ENCODE measurements around the gene ZBTB40. TPM values are rescaled to one million over a fixed set of nuclear protein-coding genes. Genes with fewer than 3 reads are reported as not detected.

The ZBTB40 gene
- polyA plus RNA-seq, 1 of the 3 experiments (the other 2 are of a cell fraction), result 5.0 TPM

DNA sequence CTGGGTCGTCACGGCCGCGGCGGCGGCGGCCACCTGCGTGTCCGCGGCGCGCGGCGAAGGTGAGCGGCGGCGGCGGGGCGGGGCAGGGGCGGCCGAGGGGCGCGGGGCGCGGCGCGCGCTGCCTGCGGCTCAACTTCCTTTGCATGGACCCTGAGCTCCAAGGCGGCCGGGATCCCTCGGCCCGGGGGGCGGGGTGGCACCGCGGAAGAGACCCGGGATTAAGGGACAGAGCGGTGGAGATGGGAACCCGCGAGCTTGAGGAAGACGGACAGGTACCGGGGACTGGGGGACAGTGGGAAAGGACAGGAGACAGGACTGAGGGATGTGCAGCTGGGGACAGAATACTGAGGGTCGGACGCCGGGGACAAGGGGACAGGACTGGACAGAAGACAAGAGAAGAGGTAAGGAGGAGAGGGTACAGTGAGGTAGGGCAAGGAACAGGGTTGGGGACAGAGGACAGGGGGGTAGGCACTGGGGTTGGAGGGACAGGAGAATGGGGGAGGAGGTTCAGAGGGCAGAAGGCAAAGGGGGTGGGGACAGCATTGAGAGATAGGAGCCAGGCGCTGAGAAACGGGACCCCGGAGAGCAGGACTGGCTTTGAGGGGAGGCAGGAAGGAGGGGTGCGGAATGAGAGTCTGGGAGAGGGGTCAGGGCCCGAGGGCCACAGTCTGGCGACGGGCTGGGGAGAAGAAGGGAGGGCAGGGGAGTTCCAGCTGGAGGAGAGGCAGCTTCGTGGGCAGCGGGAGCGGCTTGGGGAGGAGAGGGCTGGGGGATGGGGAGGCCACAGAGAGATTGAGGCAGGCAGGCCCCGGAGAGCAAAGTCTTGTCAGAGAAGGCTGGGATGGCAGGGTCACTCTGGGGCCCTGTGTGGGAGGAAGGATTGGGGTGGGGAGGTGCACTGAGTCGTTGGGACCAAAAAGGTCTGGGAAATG lies 112.3 kb downstream of the ZBTB40 start:
- H3K36me3 ChIP-seq (replicated peaks in 1 of 2; ENCODE audit: control insufficient read depth in 1 of 2, insufficient read depth in 2 of 2, low read length in 1 of 2), result no peaks in the 10 kb centered on the region
- no peaks in the 10 kb centered on the region for H3K9me2 ChIP-seq
- peaks cover 60% of the 10 kb centered on the region for H3K27me3 ChIP-seq (ENCODE audit: insufficient read depth)
- H3K9me3 ChIP-seq, result no peaks in the 10 kb centered on the region
- H3K4me2 ChIP-seq, result no peak overlapping the region
- 35% methylated on average over 28 of the region's 57 CpGs for WGBS (ENCODE audit: low lambda C conversion rate)
- no peak overlapping the region for H3K9ac ChIP-seq
- no peak for TF ChIP-seq RCOR1 (IDR thresholded peaks at IDR 0.05; ENCODE audit: low read length)
- TF ChIP-seq SIN3A (IDR thresholded peaks at IDR 0.05; ENCODE audit: borderline replicate concordance, low read depth, low read length), result no peak
- TF ChIP-seq, protein P1, sequence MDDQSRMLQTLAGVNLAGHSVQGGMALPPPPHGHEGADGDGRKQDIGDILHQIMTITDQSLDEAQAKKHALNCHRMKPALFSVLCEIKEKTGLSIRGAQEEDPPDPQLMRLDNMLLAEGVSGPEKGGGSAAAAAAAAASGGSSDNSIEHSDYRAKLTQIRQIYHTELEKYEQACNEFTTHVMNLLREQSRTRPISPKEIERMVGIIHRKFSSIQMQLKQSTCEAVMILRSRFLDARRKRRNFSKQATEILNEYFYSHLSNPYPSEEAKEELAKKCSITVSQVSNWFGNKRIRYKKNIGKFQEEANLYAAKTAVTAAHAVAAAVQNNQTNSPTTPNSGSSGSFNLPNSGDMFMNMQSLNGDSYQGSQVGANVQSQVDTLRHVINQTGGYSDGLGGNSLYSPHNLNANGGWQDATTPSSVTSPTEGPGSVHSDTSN (IDR thresholded peaks at IDR 0.05), result no peak
- no peak for TF ChIP-seq TCF12 (IDR thresholded peaks at IDR 0.05)
- no peak for TF ChIP-seq MXI1 (IDR thresholded peaks at IDR 0.05; ENCODE audit: low read depth, low read length)
- TF ChIP-seq YY1 (IDR thresholded peaks at IDR 0.05; ENCODE audit: low read depth), result no peak
- TF ChIP-seq JUND (IDR thresholded peaks at IDR 0.05), result no peak
- no peak for TF ChIP-seq NFIC (IDR thresholded peaks at IDR 0.05; ENCODE audit: borderline replicate concordance)
- TF ChIP-seq NRF1 (IDR thresholded peaks at IDR 0.05; ENCODE audit: low read depth, low read length), result no peak
- no peak for TF ChIP-seq SMC3 (IDR thresholded peaks at IDR 0.05; ENCODE audit: low read depth, low read length)
- no peak for TF ChIP-seq GATA2 (CRISPR knock-in tag; IDR thresholded peaks at IDR 0.05)
- TF ChIP-seq, protein P2, sequence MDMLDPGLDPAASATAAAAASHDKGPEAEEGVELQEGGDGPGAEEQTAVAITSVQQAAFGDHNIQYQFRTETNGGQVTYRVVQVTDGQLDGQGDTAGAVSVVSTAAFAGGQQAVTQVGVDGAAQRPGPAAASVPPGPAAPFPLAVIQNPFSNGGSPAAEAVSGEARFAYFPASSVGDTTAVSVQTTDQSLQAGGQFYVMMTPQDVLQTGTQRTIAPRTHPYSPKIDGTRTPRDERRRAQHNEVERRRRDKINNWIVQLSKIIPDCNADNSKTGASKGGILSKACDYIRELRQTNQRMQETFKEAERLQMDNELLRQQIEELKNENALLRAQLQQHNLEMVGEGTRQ (IDR thresholded peaks at IDR 0.05; ENCODE audit: borderline replicate concordance, low read depth, low read length), result no peak
- TF ChIP-seq, protein P3, sequence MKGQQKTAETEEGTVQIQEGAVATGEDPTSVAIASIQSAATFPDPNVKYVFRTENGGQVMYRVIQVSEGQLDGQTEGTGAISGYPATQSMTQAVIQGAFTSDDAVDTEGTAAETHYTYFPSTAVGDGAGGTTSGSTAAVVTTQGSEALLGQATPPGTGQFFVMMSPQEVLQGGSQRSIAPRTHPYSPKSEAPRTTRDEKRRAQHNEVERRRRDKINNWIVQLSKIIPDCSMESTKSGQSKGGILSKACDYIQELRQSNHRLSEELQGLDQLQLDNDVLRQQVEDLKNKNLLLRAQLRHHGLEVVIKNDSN (IDR thresholded peaks at IDR 0.05; ENCODE audit: borderline replicate concordance, low read depth), result no peak
- TF ChIP-seq TEAD4 (IDR thresholded peaks at IDR 0.05; ENCODE audit: borderline replicate concordance, insufficient read depth), result no peak
- TF ChIP-seq, protein P4, sequence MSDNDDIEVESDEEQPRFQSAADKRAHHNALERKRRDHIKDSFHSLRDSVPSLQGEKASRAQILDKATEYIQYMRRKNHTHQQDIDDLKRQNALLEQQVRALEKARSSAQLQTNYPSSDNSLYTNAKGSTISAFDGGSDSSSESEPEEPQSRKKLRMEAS (IDR thresholded peaks at IDR 0.05; ENCODE audit: low read depth), result no peak
- TF ChIP-seq GABPA (IDR thresholded peaks at IDR 0.05; ENCODE audit: low read depth), result no peak
- no peak for TF ChIP-seq FOSL2 (IDR thresholded peaks at IDR 0.05; ENCODE audit: borderline replicate concordance, low read depth)
- TF ChIP-seq CHD2 (IDR thresholded peaks at IDR 0.05; ENCODE audit: low read length, partially characterized antibody), result no peak
- DNase-seq, result peak; percentile 71
- H3F3A ChIP-seq (replicated peaks; ENCODE audit: insufficient read depth), result no peaks in the 10 kb centered on the region
- H3K4me3 ChIP-seq (ENCODE audit: low read depth in 2 of 2, low read length in 1 of 2), result peak overlapping the region in 1 of 2 experiments; percentile 10; a peak in 1 of 4 replicates
- H3K27ac ChIP-seq (ENCODE audit: low read depth in 2 of 2, low read length in 1 of 2), result no peak overlapping the region
- no peak overlapping the region for H2AFZ ChIP-seq (ENCODE audit: low read depth)
- no peaks in the 10 kb centered on the region for H4K20me1 ChIP-seq (ENCODE audit: insufficient read depth)
- CTCF ChIA-PET, result interaction anchor here (0.6 to 1.1 kb wide), 3 partner anchors 36 to 148 kb away, joined by 3 read pairs; no protein-coding TSS in a partner anchor
- peaks cover 0 to 18% of the 10 kb centered on the region in 2 experiments; a peak in 1 of 4 replicates for H3K4me1 ChIP-seq (ENCODE audit: control insufficient read depth in 1 of 2, insufficient read depth in 2 of 2, low read depth in 1 of 2, low read length in 1 of 2)
- H3K79me2 ChIP-seq (ENCODE audit: insufficient read depth), result no peaks in the 10 kb centered on the region
- POLR2A ChIA-PET, result interaction anchor here (0.6 to 0.9 kb wide), 2 partner anchors 9 to 113 kb away, joined by 3 to 4 read pairs; no protein-coding TSS in a partner anchor
